Activated naive CD4-positive, alpha-beta T cell treated with anti-CD3 and anti-CD28 coated beads, Interleukin-2, amount 10 ng/mL, durations not matched to agents 7 days and 5 days (primary cell): ENCODE data around the gene SPATS1.

Source experiments
- CTCF ChIA-PET: fragments of 350-600 bp; sonication (Branson Sonifier 250); formaldehyde crosslinking; loops from one replicate; lab custom pipeline; 2021; ENCODE audit warnings: antibody characterized with exemption; lab: Charles Lee
- DNase-seq: peaks from one replicate; pipeline ENCODE4 v3.0.0-alpha.2; 2020
- H3K27ac Mint-ChIP-seq: one replicate; pipeline ENCODE4 v1.8.0; 2021; ENCODE audit warnings: mild to moderate bottlenecking, moderate library complexity, mixed read lengths
- H3K27me3 Mint-ChIP-seq: one replicate; pipeline ENCODE4 v1.8.0; 2021; ENCODE audit warnings: mild to moderate bottlenecking, mixed read lengths
- H3K36me3 Mint-ChIP-seq: one replicate; pipeline ENCODE4 v1.8.0; 2021; ENCODE audit warnings: mixed read lengths
- H3K4me1 Mint-ChIP-seq: one replicate; pipeline ENCODE4 v1.8.0; 2021; ENCODE audit warnings: mixed read lengths
- H3K4me3 Mint-ChIP-seq: one replicate; pipeline ENCODE4 v1.8.0; 2021; ENCODE audit warnings: mild to moderate bottlenecking, moderate library complexity, mixed read lengths
- H3K9me3 Mint-ChIP-seq: one replicate; pipeline ENCODE4 v1.8.0; 2021; ENCODE audit warnings: mixed read lengths

The SPATS1 gene

GRCh38 chr6:44342489-44342888, at the start of gene SPATS1:
Gene SPATS1, plus strand, starts transcription at chr6:44342650. Its CDS starts 446 bp downstream, at chr6:44343096.
- H3K4me3 Mint-ChIP-seq: no peak within 1 kb of the TSS
- H3K9me3 Mint-ChIP-seq: no peaks in the 10 kb centered on the region
- H3K27me3 Mint-ChIP-seq: peaks cover 55% of the 10 kb centered on the region
- CTCF ChIA-PET: interaction anchor here (0.6 to 3.6 kb wide), 5 partner anchors 37 to 117 kb away, joined by 3 to 15 read pairs (median 3); no protein-coding TSS in a partner anchor
- H3K36me3 Mint-ChIP-seq: no peaks in the 10 kb centered on the region
- no peak for DNase-seq
- H3K27ac Mint-ChIP-seq: no peak within 1 kb of the TSS
- no peaks in the 10 kb centered on the region for H3K4me1 Mint-ChIP-seq

- Mint-ChIP-seq H3K9me3 (no peaks in the 10 kb centered on the region), H3K36me3 (no peaks in the 10 kb centered on the region), H3K4me3 (no peak overlapping the region), H3K27me3 (peaks cover 81% of the 10 kb centered on the region), H3K27ac (no peak overlapping the region), H3K4me1 (peaks cover 2% of the 10 kb centered on the region)
- CTCF ChIA-PET: interaction anchor here (0.6 to 1.6 kb wide), 4 partner anchors 11 to 163 kb away, joined by 3 to 6 read pairs (median 4); partner anchors contain the start of gene AARS2
- DNase-seq: no peak
These were observed 49.6 kb upstream of the SPATS1 start for GRCh38 chr6:44292661-44293365.

- Mint-ChIP-seq H3K4me3 (no peak overlapping the region), H3K4me1 (peaks cover 6% of the 10 kb centered on the region), H3K27me3 (peaks cover 84% of the 10 kb centered on the region), H3K27ac (no peak overlapping the region), H3K36me3 (peaks cover 1% of the 10 kb centered on the region), H3K9me3 (no peaks in the 10 kb centered on the region)
- CTCF ChIA-PET: interaction anchor here (0.8 to 2.8 kb wide), 6 partner anchors 10 to 126 kb away, joined by 3 to 18 read pairs (median 5); partner anchors contain the start of gene AARS2
- no peak for DNase-seq
These were observed 47.3 kb upstream of the SPATS1 start for GRCh38 chr6:44294832-44295791.

- Mint-ChIP-seq H3K9me3 (no peaks in the 10 kb centered on the region), H3K27me3 (peaks cover 64% of the 10 kb centered on the region), H3K4me1 (peaks cover 6% of the 10 kb centered on the region), H3K4me3 (peak overlapping the region; percentile 18), H3K27ac (peak overlapping the region; percentile 12), H3K36me3 (peaks cover 8% of the 10 kb centered on the region)
- CTCF ChIA-PET: interaction anchor here (1.1 to 2.7 kb wide), 5 partner anchors 9 to 41 kb away, joined by 4 to 14 read pairs (median 4); no protein-coding TSS in a partner anchor
- peak; percentile 68 for DNase-seq
These were observed 45.1 kb upstream of the SPATS1 start for GRCh38 chr6:44297063-44298038.

GRCh38 chr6:44298055-44298803, 44.2 kb upstream of the SPATS1 start:
- Mint-ChIP-seq H3K4me1 (peaks cover 6% of the 10 kb centered on the region), H3K27me3 (peaks cover 55% of the 10 kb centered on the region), H3K27ac (no peak overlapping the region), H3K4me3 (peak overlapping the region; percentile 2), H3K9me3 (no peaks in the 10 kb centered on the region), H3K36me3 (peaks cover 8% of the 10 kb centered on the region)
- no peak for DNase-seq
- CTCF ChIA-PET: interaction anchor here (0.9 to 1.4 kb wide), 4 partner anchors 8 to 40 kb away, joined by 4 to 6 read pairs (median 4); partner anchors contain the start of gene AARS2

- no peak for DNase-seq
- Mint-ChIP-seq H3K27me3 (peaks cover 51% of the 10 kb centered on the region), H3K4me3 (no peak overlapping the region), H3K27ac (no peak overlapping the region), H3K9me3 (no peaks in the 10 kb centered on the region), H3K4me1 (peaks cover 6% of the 10 kb centered on the region), H3K36me3 (peaks cover 8% of the 10 kb centered on the region)
- CTCF ChIA-PET: interaction anchor here (0.9 to 2.3 kb wide), 5 partner anchors 8 to 39 kb away, joined by 4 to 7 read pairs (median 5); partner anchors contain the start of gene AARS2
These were observed 43.6 kb upstream of the SPATS1 start for GRCh38 chr6:44298864-44299263.

- H3K4me3 Mint-ChIP-seq: no peak overlapping the region
- peaks cover 10% of the 10 kb centered on the region for H3K36me3 Mint-ChIP-seq
- CTCF ChIA-PET: interaction anchor here (1.0 to 7.7 kb wide), 3 partner anchors 9 to 31 kb away, joined by 5 to 83 read pairs (median 7); partner anchors contain the start of genes AARS2 and TMEM151B
- H3K27me3 Mint-ChIP-seq: peaks cover 37% of the 10 kb centered on the region
- H3K27ac Mint-ChIP-seq: no peak overlapping the region
- H3K4me1 Mint-ChIP-seq: peaks cover 6% of the 10 kb centered on the region
- no peaks in the 10 kb centered on the region for H3K9me3 Mint-ChIP-seq
- no peak for DNase-seq
These were observed 42.1 kb upstream of the SPATS1 start for GRCh38 chr6:44300292-44300823.

- no peaks in the 10 kb centered on the region for H3K9me3 Mint-ChIP-seq
- peaks cover 32% of the 10 kb centered on the region for H3K27me3 Mint-ChIP-seq
These were observed 41.3 kb upstream of the SPATS1 start for GRCh38 chr6:44301106-44301505.

GRCh38 chr6:44301782-44302564, 40.5 kb upstream of the SPATS1 start:
- DNase-seq: no peak

More at GRCh38 chr6:44301106-44301505, 41.3 kb upstream of the SPATS1 start:
- Mint-ChIP-seq H3K27ac (no peak overlapping the region), H3K4me1 (peaks cover 6% of the 10 kb centered on the region), H3K4me3 (no peak overlapping the region), H3K36me3 (peaks cover 13% of the 10 kb centered on the region)
- no peak for DNase-seq
- CTCF ChIA-PET: interaction anchor here (1.0 to 7.7 kb wide), 3 partner anchors 8 to 32 kb away, joined by 5 to 83 read pairs (median 7); partner anchors contain the start of genes AARS2 and TMEM151B

GRCh38 chr6:44302856-44303255, 39.6 kb upstream of the SPATS1 start:
- Mint-ChIP-seq H3K36me3 (peaks cover 15% of the 10 kb centered on the region), H3K9me3 (no peaks in the 10 kb centered on the region), H3K4me3 (no peak overlapping the region), H3K4me1 (peaks cover 3% of the 10 kb centered on the region), H3K27ac (no peak overlapping the region), H3K27me3 (peaks cover 14% of the 10 kb centered on the region)
- DNase-seq: no peak
- CTCF ChIA-PET: interaction anchor here (1.5 to 7.7 kb wide), 3 partner anchors 10 to 34 kb away, joined by 3 to 83 read pairs (median 9); partner anchors contain the start of genes AARS2 and TMEM151B

More at GRCh38 chr6:44301782-44302564, 40.5 kb upstream of the SPATS1 start:
- Mint-ChIP-seq H3K9me3 (no peaks in the 10 kb centered on the region), H3K27me3 (peaks cover 23% of the 10 kb centered on the region), H3K4me1 (peaks cover 6% of the 10 kb centered on the region), H3K27ac (no peak overlapping the region), H3K4me3 (no peak overlapping the region), H3K36me3 (peaks cover 13% of the 10 kb centered on the region)
- CTCF ChIA-PET: interaction anchor here (2.2 to 7.7 kb wide), 2 partner anchors 11 to 33 kb away, joined by 9 to 83 read pairs; partner anchors contain the start of genes AARS2 and TMEM151B

- no peak overlapping the region for H3K4me3 Mint-ChIP-seq
- H3K9me3 Mint-ChIP-seq: no peaks in the 10 kb centered on the region
- H3K27ac Mint-ChIP-seq: no peak overlapping the region
- H3K4me1 Mint-ChIP-seq: peaks cover 3% of the 10 kb centered on the region
- DNase-seq: no peak
- peaks cover 4% of the 10 kb centered on the region for H3K27me3 Mint-ChIP-seq
- CTCF ChIA-PET: interaction anchor here (1.5 to 7.7 kb wide), 5 partner anchors 8 to 41 kb away, joined by 3 to 83 read pairs (median 9); partner anchors contain the start of genes AARS2 and TMEM151B
- H3K36me3 Mint-ChIP-seq: peaks cover 21% of the 10 kb centered on the region
These were observed 38.6 kb upstream of the SPATS1 start for GRCh38 chr6:44303842-44304241.
